ENCODE results near the gene TXNDC16. TPM values are rescaled to one million over a fixed set of nuclear protein-coding genes. Genes with fewer than 3 reads are reported as not detected.

The TXNDC16 gene
- total RNA-seq, 1 donor from 2014 or later: 17.5 TPM

DNA sequence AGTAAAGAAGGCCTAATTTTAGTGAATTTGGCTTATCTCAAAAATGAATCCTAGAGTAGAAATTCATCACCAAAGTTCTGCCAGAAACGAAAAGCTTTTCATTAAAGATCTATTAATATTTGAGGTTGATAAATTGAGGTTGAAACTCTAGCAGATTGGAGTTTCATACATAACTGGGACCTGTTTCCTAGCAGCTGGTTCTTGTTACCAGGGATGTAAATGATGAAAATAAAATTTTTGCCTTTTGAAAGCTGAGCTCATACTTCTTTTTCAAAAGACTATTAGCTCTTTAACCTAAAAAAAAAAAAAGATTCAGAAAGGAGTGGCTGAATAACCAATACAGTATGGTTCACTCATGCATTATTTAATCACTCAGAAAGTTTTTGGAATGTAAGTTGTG is 139.9 kb downstream of the TXNDC16 start:
- Mint-ChIP-seq H3K4me3 (ENCODE audit: unreplicated experiment) (no peak overlapping the region), H3K9me3 (ENCODE audit: unreplicated experiment) (no peaks in the 10 kb centered on the region), H3K36me3 (ENCODE audit: unreplicated experiment) (no peaks in the 10 kb centered on the region), H3K27me3 (ENCODE audit: unreplicated experiment) (no peaks in the 10 kb centered on the region), H3K27ac (ENCODE audit: unreplicated experiment) (no peak overlapping the region), H3K4me1 (ENCODE audit: low read depth, unreplicated experiment) (no peaks in the 10 kb centered on the region)
- TF ChIP-seq, protein P1, sequence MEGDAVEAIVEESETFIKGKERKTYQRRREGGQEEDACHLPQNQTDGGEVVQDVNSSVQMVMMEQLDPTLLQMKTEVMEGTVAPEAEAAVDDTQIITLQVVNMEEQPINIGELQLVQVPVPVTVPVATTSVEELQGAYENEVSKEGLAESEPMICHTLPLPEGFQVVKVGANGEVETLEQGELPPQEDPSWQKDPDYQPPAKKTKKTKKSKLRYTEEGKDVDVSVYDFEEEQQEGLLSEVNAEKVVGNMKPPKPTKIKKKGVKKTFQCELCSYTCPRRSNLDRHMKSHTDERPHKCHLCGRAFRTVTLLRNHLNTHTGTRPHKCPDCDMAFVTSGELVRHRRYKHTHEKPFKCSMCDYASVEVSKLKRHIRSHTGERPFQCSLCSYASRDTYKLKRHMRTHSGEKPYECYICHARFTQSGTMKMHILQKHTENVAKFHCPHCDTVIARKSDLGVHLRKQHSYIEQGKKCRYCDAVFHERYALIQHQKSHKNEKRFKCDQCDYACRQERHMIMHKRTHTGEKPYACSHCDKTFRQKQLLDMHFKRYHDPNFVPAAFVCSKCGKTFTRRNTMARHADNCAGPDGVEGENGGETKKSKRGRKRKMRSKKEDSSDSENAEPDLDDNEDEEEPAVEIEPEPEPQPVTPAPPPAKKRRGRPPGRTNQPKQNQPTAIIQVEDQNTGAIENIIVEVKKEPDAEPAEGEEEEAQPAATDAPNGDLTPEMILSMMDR (IDR thresholded peaks at IDR 0.05; ENCODE audit: partially characterized antibody, unreplicated experiment): no peak
- no peak for DNase-seq

DNA sequence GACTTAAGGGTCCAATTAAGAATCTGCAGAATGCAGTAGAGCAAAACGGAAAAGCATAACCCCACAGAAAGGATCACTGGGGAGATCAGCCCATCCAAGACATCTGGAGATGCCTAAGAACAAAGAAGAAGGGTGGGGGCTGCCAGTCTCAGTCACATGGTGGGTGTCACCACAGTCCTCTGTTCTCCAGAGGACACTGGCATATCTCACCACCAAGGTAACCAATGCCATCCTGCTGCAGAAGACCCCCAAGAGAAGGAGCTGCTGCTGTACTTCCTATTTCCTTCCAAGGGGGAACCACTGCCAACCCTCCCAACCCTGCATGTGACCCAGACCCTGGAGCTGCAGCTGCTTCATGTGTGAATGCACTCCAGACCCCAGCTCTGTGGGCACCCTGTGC is 147.0 kb downstream of the TXNDC16 start:
- no peaks in the 10 kb centered on the region for H3K27me3 Mint-ChIP-seq (ENCODE audit: unreplicated experiment)
- H3K4me1 Mint-ChIP-seq (ENCODE audit: low read depth, unreplicated experiment): no peaks in the 10 kb centered on the region
- no peak for DNase-seq
- H3K27ac Mint-ChIP-seq (ENCODE audit: unreplicated experiment): no peak overlapping the region
- TF ChIP-seq, protein P1 (IDR thresholded peaks at IDR 0.05; ENCODE audit: partially characterized antibody, unreplicated experiment): no peak
- H3K4me3 Mint-ChIP-seq (ENCODE audit: unreplicated experiment): no peak overlapping the region
- no peaks in the 10 kb centered on the region for H3K9me3 Mint-ChIP-seq (ENCODE audit: unreplicated experiment)
- H3K36me3 Mint-ChIP-seq (ENCODE audit: unreplicated experiment): no peaks in the 10 kb centered on the region

DNA sequence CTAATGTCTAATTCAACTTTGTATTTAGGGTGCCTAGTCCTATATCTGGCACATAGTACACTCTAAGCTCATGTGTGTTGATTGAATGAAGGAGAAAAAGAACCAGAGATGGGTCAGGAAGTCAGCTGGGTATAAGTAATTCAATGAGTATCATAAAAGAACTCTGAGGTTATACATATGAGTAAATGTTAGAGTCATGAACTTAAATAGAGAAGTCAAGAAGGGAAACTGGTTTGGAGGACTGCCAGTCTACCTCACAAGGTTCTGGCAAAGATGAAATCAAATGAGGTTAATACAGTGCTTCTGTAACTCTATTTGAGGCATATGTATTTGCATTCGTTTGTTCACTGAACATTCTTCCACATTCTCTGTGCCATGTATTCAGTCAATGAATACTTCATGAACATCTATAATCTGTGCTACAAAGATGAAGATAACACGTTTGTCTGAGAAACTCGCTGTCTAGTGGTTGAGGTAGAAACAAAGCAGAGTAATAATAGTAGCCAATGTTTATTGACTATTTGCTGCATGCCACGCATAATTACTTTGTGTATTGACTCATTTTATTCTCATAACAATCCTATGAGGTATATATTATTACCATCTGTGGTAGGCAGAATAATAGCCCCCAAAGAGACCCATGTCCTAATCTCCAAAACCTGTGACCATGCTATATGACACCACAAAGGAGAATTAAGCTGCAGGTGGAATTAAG is 149.3 kb downstream of the TXNDC16 start:
- H3K9me3 Mint-ChIP-seq (ENCODE audit: unreplicated experiment): no peaks in the 10 kb centered on the region
- no peak for DNase-seq
- H3K27me3 Mint-ChIP-seq (ENCODE audit: unreplicated experiment): no peaks in the 10 kb centered on the region
- H3K27ac Mint-ChIP-seq (ENCODE audit: unreplicated experiment): no peak overlapping the region
- H3K4me1 Mint-ChIP-seq (ENCODE audit: low read depth, unreplicated experiment): no peaks in the 10 kb centered on the region
- no peak overlapping the region for H3K4me3 Mint-ChIP-seq (ENCODE audit: unreplicated experiment)
- H3K36me3 Mint-ChIP-seq (ENCODE audit: unreplicated experiment): no peaks in the 10 kb centered on the region
- TF ChIP-seq, protein P1 (IDR thresholded peaks at IDR 0.05; ENCODE audit: partially characterized antibody, unreplicated experiment): no peak

DNA sequence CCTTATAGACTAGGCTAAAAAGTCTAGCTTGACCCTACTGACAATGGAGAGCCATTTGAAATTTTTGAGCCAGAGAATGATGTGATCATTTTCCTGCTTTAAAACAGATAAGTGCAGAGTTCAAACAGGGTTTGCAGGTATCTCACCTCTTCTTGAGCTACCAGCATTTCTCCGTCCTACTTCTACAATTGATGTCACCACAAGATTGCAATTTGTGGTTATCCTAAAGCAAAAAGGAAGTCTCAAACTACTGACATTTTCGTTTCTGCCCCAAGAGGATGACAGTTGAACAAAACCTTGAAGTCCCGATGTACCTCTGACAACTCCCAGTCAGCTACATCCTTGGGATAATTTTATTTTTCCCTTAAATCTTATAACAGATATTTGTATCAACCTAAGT is 151.5 kb downstream of the TXNDC16 start:
- Mint-ChIP-seq H3K9me3 (ENCODE audit: unreplicated experiment) (no peaks in the 10 kb centered on the region), H3K4me1 (ENCODE audit: low read depth, unreplicated experiment) (no peaks in the 10 kb centered on the region), H3K36me3 (ENCODE audit: unreplicated experiment) (no peaks in the 10 kb centered on the region), H3K27ac (ENCODE audit: unreplicated experiment) (no peak overlapping the region), H3K4me3 (ENCODE audit: unreplicated experiment) (no peak overlapping the region), H3K27me3 (ENCODE audit: unreplicated experiment) (no peaks in the 10 kb centered on the region)
- no peak for DNase-seq
- TF ChIP-seq, protein P1 (IDR thresholded peaks at IDR 0.05; ENCODE audit: partially characterized antibody, unreplicated experiment): no peak

DNA sequence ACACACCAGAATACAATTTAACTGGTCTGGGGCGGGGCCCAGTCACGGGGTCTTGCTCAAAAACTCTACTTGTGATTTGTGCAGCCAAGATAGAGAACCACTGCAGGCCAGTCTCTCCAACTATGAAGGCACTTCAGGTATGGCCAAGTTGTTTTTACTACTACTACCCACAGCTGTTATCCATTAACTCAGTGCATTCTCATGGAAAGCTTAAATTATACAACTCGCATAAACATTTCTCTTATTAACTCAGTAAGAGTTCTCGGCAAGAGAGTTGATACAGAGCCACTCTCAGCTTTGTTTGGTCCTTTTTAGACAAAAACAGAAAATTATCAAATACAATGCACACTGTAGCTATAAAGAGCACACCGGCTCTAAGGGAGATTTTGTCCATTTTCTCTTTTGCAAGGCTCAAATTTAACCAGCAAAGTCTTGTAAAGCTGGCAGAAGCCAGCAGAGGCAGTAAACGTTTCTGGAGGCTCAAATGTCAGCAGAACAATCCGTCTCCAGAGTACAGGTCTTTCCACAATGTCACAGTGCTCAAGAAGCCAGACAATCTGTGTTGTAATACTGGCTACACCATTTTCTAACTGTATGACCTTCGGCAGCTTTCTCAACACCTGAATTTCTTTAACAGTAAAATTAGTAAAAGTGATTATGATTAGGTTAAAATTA is 152.2 kb downstream of the TXNDC16 start:
- TF ChIP-seq, protein P1 (IDR thresholded peaks at IDR 0.05; ENCODE audit: partially characterized antibody, unreplicated experiment): no peak
- no peaks in the 10 kb centered on the region for H3K9me3 Mint-ChIP-seq (ENCODE audit: unreplicated experiment)
- peaks cover 2% of the 10 kb centered on the region for H3K36me3 Mint-ChIP-seq (ENCODE audit: unreplicated experiment)
- no peak overlapping the region for H3K27ac Mint-ChIP-seq (ENCODE audit: unreplicated experiment)
- no peaks in the 10 kb centered on the region for H3K27me3 Mint-ChIP-seq (ENCODE audit: unreplicated experiment)
- H3K4me3 Mint-ChIP-seq (ENCODE audit: unreplicated experiment): no peak overlapping the region
- no peaks in the 10 kb centered on the region for H3K4me1 Mint-ChIP-seq (ENCODE audit: low read depth, unreplicated experiment)
- DNase-seq: no peak

All from glutamatergic neuron (in vitro differentiated cells).